Caco-2 (cell line): Measurements from ENCODE around the gene TPM2. TPM values are rescaled to one million over a fixed set of nuclear protein-coding genes. Genes with fewer than 3 reads are reported as not detected.

ENCODE experiments used
- BruUV-seq: library from RNA; stranded (reverse); fragments of 400-500 nt; replicated peaks from 2 replicates; lab custom pipeline; 2021; lab: Mats Ljungman, UMichigan
- CTCF ChIA-PET: fragments of 300-600 bp; sonication (Branson Sonifier 250); formaldehyde crosslinking; loops from one replicate; lab custom pipeline; 2022; ENCODE audit warnings: antibody characterized with exemption; lab: Charles Lee
- POLR2A ChIA-PET: fragments of 300-600 bp; sonication (Branson Sonifier 250); formaldehyde crosslinking; loops from one replicate; lab custom pipeline; 2022; ENCODE audit warnings: antibody characterized with exemption; lab: Charles Lee
- DNase-seq, 2 experiments: peaks; one replicate each; pipeline versions ENCODE4 v3.0.0 to v3.0.0-alpha.2; 2020 to 2022
- H3K27me3 ChIP-seq: replicated peaks from 2 replicates; pipeline ENCODE4 v1.6.0; 2011; ENCODE audit warnings: low read length; ENCODE audit not compliant: control insufficient read depth, insufficient read depth
- H3K36me3 ChIP-seq: 2 replicates; pipeline ENCODE4 v1.5.1; 2011; ENCODE audit warnings: low read length; ENCODE audit not compliant: control insufficient read depth, insufficient read depth
- H3K4me1 ChIP-seq: fragments of 250-450 bp; sonication (Bioruptor Pico); 2 replicates; pipeline ENCODE4 v1.5.1; 2020; ENCODE audit warnings: mild to moderate bottlenecking
- H3K4me3 ChIP-seq: 2 replicates; pipeline ENCODE4 v1.5.1; 2011; ENCODE audit warnings: low read depth, mild to moderate bottlenecking, control low read depth, low read length
- H3K9me3 ChIP-seq: fragments of 250-450 bp; sonication (Bioruptor Pico); 2 replicates; pipeline ENCODE4 v1.5.1; 2020; ENCODE audit warnings: mild to moderate bottlenecking, moderate library complexity
- H3K27ac Mint-ChIP-seq: one replicate; pipeline ENCODE4 v1.8.0; 2022; ENCODE audit warnings: mixed read lengths; ENCODE audit not compliant: unreplicated experiment
- H3K27me3 Mint-ChIP-seq: one replicate; pipeline ENCODE4 v1.8.0; 2022; ENCODE audit warnings: mixed read lengths; ENCODE audit not compliant: insufficient read depth, unreplicated experiment
- H3K36me3 Mint-ChIP-seq: one replicate; pipeline ENCODE4 v1.8.0; 2022; ENCODE audit warnings: mild to moderate bottlenecking, mixed read lengths; ENCODE audit not compliant: insufficient read depth, unreplicated experiment
- H3K4me1 Mint-ChIP-seq: one replicate; pipeline ENCODE4 v1.8.0; 2022; ENCODE audit warnings: low read depth, mixed read lengths; ENCODE audit not compliant: unreplicated experiment
- H3K4me3 Mint-ChIP-seq: one replicate; pipeline ENCODE4 v1.8.0; 2022; ENCODE audit warnings: mild to moderate bottlenecking, moderate library complexity, mixed read lengths; ENCODE audit not compliant: unreplicated experiment
- H3K9me3 Mint-ChIP-seq: one replicate; pipeline ENCODE4 v1.8.0; 2022; ENCODE audit warnings: mixed read lengths; ENCODE audit not compliant: unreplicated experiment
- intact Hi-C: fragments of 100-400 bp; cut with micrococcal nuclease; formaldehyde crosslinking; loops from one replicate; pipeline ENCODE4 v1.10.0; 2022; ENCODE audit not compliant: unreplicated experiment
- total RNA-seq: library from RNA; stranded (reverse); gene quantifications from 2 replicates; pipeline ENCODE4 v1.2.3, GENCODE V29; 2022
- TF ChIP-seq, protein P1 (sequence below), 2 experiments: fragments of 200-600 bp in 1 of 2; IDR thresholded peaks; 1 replicate in 1 of 2; 2 replicates in 1 of 2; pipeline versions ENCODE4 v1.5.1 to v1.8.0; 2011 to 2022; ENCODE audit warnings: antibody characterized with exemption in 1 of 2, control low read depth in 1 of 2, inconsistent platforms in 1 of 2, low read depth in 1 of 2, low read length in 1 of 2, mild to moderate bottlenecking in 1 of 2, moderate library complexity in 1 of 2; ENCODE audit not compliant: insufficient read depth in 1 of 2, severe bottlenecking in 1 of 2, unreplicated experiment in 1 of 2

The TPM2 gene
- total RNA-seq, 1 experiment from 2014 or later, result 21.8 TPM

DNA sequence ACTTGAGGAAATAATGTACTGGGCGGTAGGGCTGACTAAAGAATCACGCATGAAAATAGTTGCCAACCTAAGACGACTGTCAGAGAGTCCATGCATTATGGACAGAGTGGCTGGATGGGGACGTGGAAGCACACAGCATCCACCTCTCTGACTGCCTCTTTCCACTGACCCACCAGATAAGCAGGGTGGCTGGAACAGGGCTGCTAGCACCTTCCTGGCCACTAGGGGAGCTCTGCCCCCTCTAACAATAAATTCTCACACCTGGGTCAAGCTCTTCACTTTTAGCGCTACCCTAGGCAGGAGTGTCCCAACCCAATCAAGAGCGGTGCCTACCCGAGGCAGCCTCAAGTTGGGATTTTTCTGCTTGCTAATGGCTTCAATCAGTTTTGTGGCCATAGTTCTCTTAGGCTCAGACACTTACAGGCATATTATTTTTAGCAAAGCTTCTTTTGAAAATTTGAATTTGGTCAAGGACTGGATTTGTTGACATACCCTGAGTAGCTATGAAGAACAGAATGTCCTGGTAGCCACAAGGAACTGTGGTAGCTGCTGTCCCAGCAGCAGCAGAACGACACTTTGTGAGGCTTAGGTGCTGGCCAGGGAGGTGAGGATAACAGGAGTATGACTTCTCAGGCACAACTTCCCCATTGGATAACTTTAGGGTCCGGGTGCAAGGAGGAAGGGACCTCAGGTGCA, 6.9 kb upstream of the TPM2 start:
- Histone ChIP-seq H3K4me1 (peaks cover 8% of the 10 kb centered on the region), H3K36me3 (peaks cover 1% of the 10 kb centered on the region), H3K4me3 (no peak overlapping the region), H3K27me3 (no peaks in the 10 kb centered on the region), H3K9me3 (no peaks in the 10 kb centered on the region)
- H3K36me3 Mint-ChIP-seq, result peaks cover 15% of the 10 kb centered on the region
- BruUV-seq, result no TSS peak
- intact Hi-C loops, result loop anchor here (1.0 kb wide), 2 partner anchors 27 to 36 kb away; partner anchors contain the start of genes CREB3 and TLN1
- no peaks in the 10 kb centered on the region for H3K9me3 Mint-ChIP-seq
- peak; percentile 68 to 76 for DNase-seq
- TF ChIP-seq, protein P1, sequence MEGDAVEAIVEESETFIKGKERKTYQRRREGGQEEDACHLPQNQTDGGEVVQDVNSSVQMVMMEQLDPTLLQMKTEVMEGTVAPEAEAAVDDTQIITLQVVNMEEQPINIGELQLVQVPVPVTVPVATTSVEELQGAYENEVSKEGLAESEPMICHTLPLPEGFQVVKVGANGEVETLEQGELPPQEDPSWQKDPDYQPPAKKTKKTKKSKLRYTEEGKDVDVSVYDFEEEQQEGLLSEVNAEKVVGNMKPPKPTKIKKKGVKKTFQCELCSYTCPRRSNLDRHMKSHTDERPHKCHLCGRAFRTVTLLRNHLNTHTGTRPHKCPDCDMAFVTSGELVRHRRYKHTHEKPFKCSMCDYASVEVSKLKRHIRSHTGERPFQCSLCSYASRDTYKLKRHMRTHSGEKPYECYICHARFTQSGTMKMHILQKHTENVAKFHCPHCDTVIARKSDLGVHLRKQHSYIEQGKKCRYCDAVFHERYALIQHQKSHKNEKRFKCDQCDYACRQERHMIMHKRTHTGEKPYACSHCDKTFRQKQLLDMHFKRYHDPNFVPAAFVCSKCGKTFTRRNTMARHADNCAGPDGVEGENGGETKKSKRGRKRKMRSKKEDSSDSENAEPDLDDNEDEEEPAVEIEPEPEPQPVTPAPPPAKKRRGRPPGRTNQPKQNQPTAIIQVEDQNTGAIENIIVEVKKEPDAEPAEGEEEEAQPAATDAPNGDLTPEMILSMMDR (IDR thresholded peaks at IDR 0.05; ENCODE audit: insufficient read depth in 1 of 2, low read depth in 1 of 2, low read length in 1 of 2, severe bottlenecking in 1 of 2, unreplicated experiment in 1 of 2), result peak; percentile 70 to 90
- H3K4me3 Mint-ChIP-seq, result no peak overlapping the region
- no peaks in the 10 kb centered on the region for H3K4me1 Mint-ChIP-seq
- ChIA-PET CTCF (interaction anchor here (0.5 to 4.8 kb wide), 24 partner anchors 9 to 1848 kb away, joined by 3 to 35 read pairs (median 4); partner anchors contain the start of genes ARHGEF39, CA9, CCDC107 and CREB3), POLR2A (interaction anchor here (0.5 to 1.6 kb wide), 5 partner anchors 31 to 50 kb away, joined by 3 to 9 read pairs (median 7); partner anchors contain the start of gene ARHGEF39)
- no peak overlapping the region for H3K27ac Mint-ChIP-seq
- H3K27me3 Mint-ChIP-seq, result no peaks in the 10 kb centered on the region

DNA sequence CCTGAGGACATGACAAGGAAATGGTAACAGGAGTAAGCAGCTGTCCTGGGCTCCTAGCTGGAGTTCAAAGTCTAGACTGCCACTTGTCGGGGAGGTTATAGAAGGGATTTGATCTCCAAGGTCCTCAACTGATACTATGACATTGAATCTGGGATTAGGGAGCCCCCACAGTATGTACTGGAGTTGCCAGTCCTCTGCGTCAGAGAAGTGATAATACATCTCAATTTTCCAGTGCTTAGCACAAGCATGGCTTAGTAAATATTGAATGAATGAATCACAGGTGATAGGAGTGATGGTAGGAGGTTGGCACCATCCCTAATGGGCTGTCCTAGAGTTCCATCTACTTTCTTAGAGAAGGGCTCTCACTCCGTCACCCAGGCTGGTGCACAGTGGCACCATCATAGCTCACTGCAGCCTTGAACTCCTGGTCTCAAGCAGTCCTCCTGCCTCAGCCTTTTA, 6.2 kb upstream of the TPM2 start:
- Mint-ChIP-seq H3K36me3 (peaks cover 22% of the 10 kb centered on the region), H3K27me3 (no peaks in the 10 kb centered on the region), H3K4me3 (no peak overlapping the region), H3K27ac (no peak overlapping the region), H3K4me1 (no peaks in the 10 kb centered on the region), H3K9me3 (no peaks in the 10 kb centered on the region)
- H3K4me3 ChIP-seq, result no peak overlapping the region
- BruUV-seq, result no TSS peak
- intact Hi-C loops, result loop anchor here (1.0 kb wide), 2 partner anchors 27 to 36 kb away; partner anchors contain the start of genes CREB3 and TLN1
- DNase-seq, result no peak
- TF ChIP-seq, protein P1 (IDR thresholded peaks at IDR 0.05; ENCODE audit: insufficient read depth in 1 of 2, low read depth in 1 of 2, low read length in 1 of 2, severe bottlenecking in 1 of 2, unreplicated experiment in 1 of 2), result no peak
- no peaks in the 10 kb centered on the region for H3K9me3 ChIP-seq
- H3K36me3 ChIP-seq, result peaks cover 1% of the 10 kb centered on the region
- peaks cover 12% of the 10 kb centered on the region for H3K4me1 ChIP-seq
- no peaks in the 10 kb centered on the region for H3K27me3 ChIP-seq
- POLR2A ChIA-PET, result interaction anchor here (0.5 to 1.6 kb wide), 5 partner anchors 31 to 50 kb away, joined by 3 to 9 read pairs (median 7); partner anchors contain the start of gene ARHGEF39
- CTCF ChIA-PET, result interaction anchor here (0.9 to 4.8 kb wide), 18 partner anchors 8 to 92 kb away, joined by 3 to 35 read pairs (median 5); partner anchors contain the start of genes ARHGEF39, CCDC107, CREB3 and GBA2

DNA sequence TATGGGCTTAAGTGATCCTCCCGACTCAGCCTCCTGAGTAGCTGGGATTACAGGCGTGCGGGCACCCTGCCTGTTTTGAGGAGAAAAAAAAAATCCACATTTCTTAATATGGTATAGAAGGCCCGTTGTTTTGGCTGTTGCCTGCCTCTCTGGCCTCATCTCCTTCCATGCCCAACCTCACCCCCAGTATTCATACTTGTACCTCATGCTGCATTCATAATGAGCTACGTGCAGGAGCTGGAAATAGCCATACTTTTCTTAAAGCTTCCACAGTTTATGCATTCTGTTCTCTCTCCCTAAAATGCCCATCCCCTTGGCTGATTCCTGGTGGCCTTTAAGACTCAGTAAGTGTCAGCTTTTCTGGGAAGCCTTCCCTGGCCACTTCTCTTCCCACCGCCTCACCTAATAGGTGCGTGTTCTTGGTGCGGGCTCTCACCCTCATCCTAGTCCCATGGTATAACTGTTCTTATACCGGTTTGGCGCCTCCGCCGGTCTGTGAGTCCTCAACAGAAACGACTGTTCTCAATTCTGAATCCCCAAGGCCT, 2.1 kb upstream of the TPM2 start:
- TF ChIP-seq, protein P1 (IDR thresholded peaks at IDR 0.05; ENCODE audit: insufficient read depth in 1 of 2, low read depth in 1 of 2, low read length in 1 of 2, severe bottlenecking in 1 of 2, unreplicated experiment in 1 of 2), result no peak
- no peak for DNase-seq
- peaks cover 34% of the 10 kb centered on the region for H3K4me1 ChIP-seq
- H3K9me3 Mint-ChIP-seq, result no peaks in the 10 kb centered on the region
- H3K4me3 ChIP-seq, result no peak overlapping the region
- intact Hi-C loops, result loop anchor here (1.0 to 5.0 kb wide), 2 partner anchors 23 to 35 kb away; partner anchors contain the start of genes CCDC107 and RMRP
- H3K27me3 Mint-ChIP-seq, result no peaks in the 10 kb centered on the region
- CTCF ChIA-PET, result interaction anchor here (3.0 kb wide), 1 partner anchor 31 kb away, joined by 19 read pairs; no protein-coding TSS in a partner anchor
- POLR2A ChIA-PET, result interaction anchor here (0.7 to 2.0 kb wide), 4 partner anchors 10 to 36 kb away, joined by 3 to 6 read pairs (median 4); partner anchors contain the start of genes CCDC107 and RMRP
- peaks cover 8% of the 10 kb centered on the region for H3K4me1 Mint-ChIP-seq
- H3K27me3 ChIP-seq, result no peaks in the 10 kb centered on the region
- H3K27ac Mint-ChIP-seq, result peak overlapping the region; percentile 95
- H3K36me3 Mint-ChIP-seq, result peaks cover 21% of the 10 kb centered on the region
- H3K4me3 Mint-ChIP-seq, result peak overlapping the region; percentile 80
- peaks cover 1% of the 10 kb centered on the region; the same call in 1 of the 2 replicates for H3K36me3 ChIP-seq
- H3K9me3 ChIP-seq, result no peaks in the 10 kb centered on the region
- BruUV-seq, result no TSS peak
